Measurements from ENCODE around the gene MOG. TPM values are rescaled to one million over a fixed set of nuclear protein-coding genes. Genes with fewer than 3 reads are reported as not detected.

Gene MOG
- total RNA-seq, 2 experiments from 2014 or later: not detected

DNA sequence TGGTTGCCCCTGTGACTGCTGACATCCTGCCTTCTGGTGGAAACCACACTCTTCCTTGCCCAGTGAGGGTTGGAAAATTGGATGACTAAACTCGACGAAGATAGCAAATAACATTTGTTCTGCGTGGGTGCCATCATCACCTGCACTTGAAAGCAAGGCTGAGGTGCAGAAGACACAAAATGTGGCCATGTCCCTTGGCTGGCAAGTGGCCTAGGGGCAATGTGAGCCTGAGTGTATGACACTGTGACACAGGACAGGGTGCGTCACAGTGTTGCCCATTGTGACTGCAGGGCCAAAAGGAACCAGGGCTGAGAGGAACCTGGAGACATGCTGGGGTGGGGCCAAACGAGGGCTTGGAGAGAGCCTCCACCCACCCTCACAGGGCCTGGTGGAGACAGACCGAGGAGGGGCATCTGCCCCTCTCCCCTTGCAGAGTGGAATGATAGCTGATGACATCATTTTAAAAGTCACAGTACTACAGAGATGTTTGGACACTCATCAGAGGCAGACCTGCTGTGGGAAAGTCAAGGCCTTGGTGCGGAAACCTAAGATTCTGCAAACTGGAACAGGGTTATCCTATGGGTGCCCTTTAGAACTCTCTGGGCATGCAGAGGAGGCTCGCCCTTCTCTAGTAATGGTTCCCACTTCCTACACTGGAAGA is 53.5 kb downstream of the MOG start:
- DNase-seq: no peak
- ATAC-seq (ENCODE audit: poor library complexity): no peak
- no peaks in the 10 kb centered on the region for H3K27me3 ChIP-seq (ENCODE audit: control insufficient read depth in 1 of 2, insufficient read depth in 2 of 2, low read length in 2 of 2)
- H3K4me1 Mint-ChIP-seq (ENCODE audit: low read depth): peaks cover 88% of the 10 kb centered on the region
- no peaks in the 10 kb centered on the region for H3K9me3 Mint-ChIP-seq
- H3K27ac Mint-ChIP-seq: peak overlapping the region; percentile 83
- H3K27ac ChIP-seq (ENCODE audit: low read depth in 1 of 2, low read length in 2 of 2): peak overlapping the region in 1 of 2 donors; percentile 9
- no peak overlapping the region for H3K4me3 ChIP-seq (ENCODE audit: low read length)
- H3K9me3 ChIP-seq (ENCODE audit: control insufficient read depth in 1 of 2, insufficient read depth in 1 of 2, low read length in 2 of 2): no peaks in the 10 kb centered on the region
- H3K4me1 ChIP-seq (ENCODE audit: insufficient read depth, low read length): peaks cover 70% of the 10 kb centered on the region
- H3K36me3 Mint-ChIP-seq (ENCODE audit: low read depth): no peaks in the 10 kb centered on the region
- ChIA-PET CTCF (no interaction called here), POLR2A (interaction anchor here (2.5 to 3.4 kb wide), 4 partner anchors 12 to 39 kb away, joined by 21 to 65 read pairs (median 40); partner anchors contain the start of gene HLA-F)
- H3K36me3 ChIP-seq (ENCODE audit: insufficient read depth, low read length): no peaks in the 10 kb centered on the region
- peak overlapping the region; percentile 45 for H3K4me3 Mint-ChIP-seq
- TF ChIP-seq, protein P1, sequence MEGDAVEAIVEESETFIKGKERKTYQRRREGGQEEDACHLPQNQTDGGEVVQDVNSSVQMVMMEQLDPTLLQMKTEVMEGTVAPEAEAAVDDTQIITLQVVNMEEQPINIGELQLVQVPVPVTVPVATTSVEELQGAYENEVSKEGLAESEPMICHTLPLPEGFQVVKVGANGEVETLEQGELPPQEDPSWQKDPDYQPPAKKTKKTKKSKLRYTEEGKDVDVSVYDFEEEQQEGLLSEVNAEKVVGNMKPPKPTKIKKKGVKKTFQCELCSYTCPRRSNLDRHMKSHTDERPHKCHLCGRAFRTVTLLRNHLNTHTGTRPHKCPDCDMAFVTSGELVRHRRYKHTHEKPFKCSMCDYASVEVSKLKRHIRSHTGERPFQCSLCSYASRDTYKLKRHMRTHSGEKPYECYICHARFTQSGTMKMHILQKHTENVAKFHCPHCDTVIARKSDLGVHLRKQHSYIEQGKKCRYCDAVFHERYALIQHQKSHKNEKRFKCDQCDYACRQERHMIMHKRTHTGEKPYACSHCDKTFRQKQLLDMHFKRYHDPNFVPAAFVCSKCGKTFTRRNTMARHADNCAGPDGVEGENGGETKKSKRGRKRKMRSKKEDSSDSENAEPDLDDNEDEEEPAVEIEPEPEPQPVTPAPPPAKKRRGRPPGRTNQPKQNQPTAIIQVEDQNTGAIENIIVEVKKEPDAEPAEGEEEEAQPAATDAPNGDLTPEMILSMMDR (IDR thresholded peaks at IDR 0.05): no peak
- intact Hi-C loops (cut with DNase I, micrococcal nuclease): no loop called here
- no peaks in the 10 kb centered on the region for H3K27me3 Mint-ChIP-seq

DNA sequence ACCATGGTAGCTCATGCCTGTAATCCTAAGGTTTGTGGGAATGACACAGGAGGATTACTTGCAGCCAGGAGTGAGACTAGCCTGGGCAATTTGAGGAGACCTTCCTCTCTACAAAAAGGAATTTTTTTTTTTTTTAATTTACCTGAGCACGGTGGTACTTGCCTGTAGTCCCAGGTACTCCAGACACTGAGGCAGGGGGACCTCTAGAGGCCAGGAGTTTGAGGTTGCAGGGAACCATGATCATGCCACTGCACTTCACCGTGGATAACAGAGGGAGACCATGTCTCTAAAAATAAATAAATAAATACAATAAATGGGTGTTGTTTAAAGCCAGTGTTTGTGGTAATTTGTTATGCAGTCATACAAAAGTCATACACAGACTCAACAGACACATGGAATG is 64.0 kb downstream of the MOG start:
- H3K27me3 ChIP-seq (ENCODE audit: control insufficient read depth in 1 of 2, insufficient read depth in 2 of 2, low read length in 2 of 2): no peaks in the 10 kb centered on the region
- no peak overlapping the region for H3K27ac Mint-ChIP-seq
- intact Hi-C loops (cut with DNase I, micrococcal nuclease): loop anchor here (5.0 to 10.0 kb wide), 2 partner anchors 69 to 244 kb away; no protein-coding TSS in a partner anchor
- no peaks in the 10 kb centered on the region for H3K9me3 ChIP-seq (ENCODE audit: control insufficient read depth in 1 of 2, insufficient read depth in 1 of 2, low read length in 2 of 2)
- POLR2A ChIA-PET: interaction anchor here (0.7 to 4.3 kb wide), 2 partner anchors 12 to 13 kb away, joined by 3 to 65 read pairs; no protein-coding TSS in a partner anchor
- CTCF ChIA-PET: interaction anchor here (0.8 to 2.7 kb wide), 3 partner anchors 12 to 67 kb away, joined by 3 to 17 read pairs (median 3); no protein-coding TSS in a partner anchor
- peaks cover 36% of the 10 kb centered on the region for H3K36me3 Mint-ChIP-seq (ENCODE audit: low read depth)
- no peaks in the 10 kb centered on the region for H3K9me3 Mint-ChIP-seq
- H3K4me1 Mint-ChIP-seq (ENCODE audit: low read depth): peaks cover 46% of the 10 kb centered on the region
- peak in 6 of 14 experiments; percentile 36 to 74 (median 58) for DNase-seq
- no peak overlapping the region for H3K27ac ChIP-seq (ENCODE audit: low read depth in 1 of 2, low read length in 2 of 2)
- H3K4me3 ChIP-seq (ENCODE audit: low read length): no peak overlapping the region
- no peaks in the 10 kb centered on the region for H3K27me3 Mint-ChIP-seq
- no peak overlapping the region for H3K4me3 Mint-ChIP-seq
- peaks cover 42% of the 10 kb centered on the region for H3K4me1 ChIP-seq (ENCODE audit: insufficient read depth, low read length)
- no peak for ATAC-seq (ENCODE audit: poor library complexity)
- H3K36me3 ChIP-seq (ENCODE audit: insufficient read depth, low read length): peaks cover 24% of the 10 kb centered on the region
- TF ChIP-seq, protein P1 (IDR thresholded peaks at IDR 0.05): peak; percentile 32

Other genes with a start within 250 kb of the MOG start
- not detected for gene OR12D1, start 242.2 kb upstream of the MOG start, total RNA-seq
- not detected for gene OR10C1, start 217.8 kb upstream of the MOG start, total RNA-seq
- not detected for gene OR11A1, start 200.0 kb upstream of the MOG start, total RNA-seq
- not detected for gene OR2H1, start 199.9 kb upstream of the MOG start, total RNA-seq
- not detected for gene MAS1L, start 169.1 kb upstream of the MOG start, total RNA-seq
- gene UBD, start 97.4 kb upstream of the MOG start, total RNA-seq: not detected
- not detected for gene OR2H2, start 72.0 kb upstream of the MOG start, total RNA-seq
- 10 to 100 TPM; 78.4 to 79.9 TPM for gene GABBR1, start 23.9 kb upstream of the MOG start, total RNA-seq
- gene ZFP57, start 24.1 kb downstream of the MOG start, total RNA-seq: not detected
- 100 to 1,000 TPM; 560 TPM for gene HLA-F, start 66.3 kb downstream of the MOG start, total RNA-seq
- gene HLA-G, start 170.7 kb downstream of the MOG start, total RNA-seq: 1 to 10 TPM; 2.7 to 2.9 TPM

Data from CD4-positive, alpha-beta T cell (primary cell).